ENCODE results near the gene MAMDC4. TPM values are rescaled to one million over a fixed set of nuclear protein-coding genes. Genes with fewer than 3 reads are reported as not detected.
A peak's percentile ranks its signal among the peaks of the same experiment; 100 is the strongest.
"Not testable (repeated sequence)": the region's sequence is repeated elsewhere in the genome, so short reads cannot be mapped to it uniquely, and the experiment has no call there.

Gene MAMDC4
- total and polyA plus RNA-seq, 2 donors from 2014 or later = 5.8 to 8.1 TPM

DNA sequence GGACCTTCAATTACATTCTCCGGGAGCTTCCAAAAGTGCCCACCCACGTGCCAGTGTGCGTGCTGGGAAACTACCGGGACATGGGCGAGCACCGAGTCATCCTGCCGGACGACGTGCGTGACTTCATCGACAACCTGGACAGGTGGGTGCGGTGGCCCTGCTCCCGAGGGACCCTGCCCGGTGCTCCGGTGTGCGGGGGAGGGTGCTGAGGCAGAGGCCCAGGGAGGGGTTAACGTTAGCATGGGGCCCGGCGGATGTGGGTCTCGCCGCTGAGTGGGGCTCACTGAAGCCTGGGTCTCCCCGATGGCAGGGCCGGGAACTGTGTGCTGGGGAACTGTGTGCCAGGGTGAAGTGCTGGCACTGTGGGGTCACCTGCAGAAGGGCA, 20.4 kb upstream of the MAMDC4 start:
- Histone ChIP-seq H3K4me3 (ENCODE audit: low read length in 3 of 3) (no peak overlapping the region), H3K9ac (ENCODE audit: low read length in 3 of 3) (no peak overlapping the region), H3K4me1 (ENCODE audit: control insufficient read depth in 2 of 3, insufficient read depth in 2 of 3, low read depth in 1 of 3, low read length in 3 of 3) (no peaks in the 10 kb centered on the region), H3K27me3 (ENCODE audit: control insufficient read depth, insufficient read depth, low read length) (no peaks in the 10 kb centered on the region), H3K36me3 (ENCODE audit: control insufficient read depth in 2 of 3, insufficient read depth in 3 of 3, low read length in 3 of 3) (peaks cover 0 to 10% (median 7%) of the 10 kb centered on the region in 3 donors), H3K9me3 (ENCODE audit: control insufficient read depth in 2 of 3, insufficient read depth in 1 of 3, low read length in 3 of 3) (no peaks in the 10 kb centered on the region), H3K27ac (ENCODE audit: low read depth in 2 of 2, low read length in 2 of 2) (no peak overlapping the region)
- intact Hi-C loops (cut with DNase I) = no loop called here
- FAIRE-seq (no peak), DNase-seq (peak in 1 of 5 donors; percentile 72)
- TF ChIP-seq, protein P1, sequence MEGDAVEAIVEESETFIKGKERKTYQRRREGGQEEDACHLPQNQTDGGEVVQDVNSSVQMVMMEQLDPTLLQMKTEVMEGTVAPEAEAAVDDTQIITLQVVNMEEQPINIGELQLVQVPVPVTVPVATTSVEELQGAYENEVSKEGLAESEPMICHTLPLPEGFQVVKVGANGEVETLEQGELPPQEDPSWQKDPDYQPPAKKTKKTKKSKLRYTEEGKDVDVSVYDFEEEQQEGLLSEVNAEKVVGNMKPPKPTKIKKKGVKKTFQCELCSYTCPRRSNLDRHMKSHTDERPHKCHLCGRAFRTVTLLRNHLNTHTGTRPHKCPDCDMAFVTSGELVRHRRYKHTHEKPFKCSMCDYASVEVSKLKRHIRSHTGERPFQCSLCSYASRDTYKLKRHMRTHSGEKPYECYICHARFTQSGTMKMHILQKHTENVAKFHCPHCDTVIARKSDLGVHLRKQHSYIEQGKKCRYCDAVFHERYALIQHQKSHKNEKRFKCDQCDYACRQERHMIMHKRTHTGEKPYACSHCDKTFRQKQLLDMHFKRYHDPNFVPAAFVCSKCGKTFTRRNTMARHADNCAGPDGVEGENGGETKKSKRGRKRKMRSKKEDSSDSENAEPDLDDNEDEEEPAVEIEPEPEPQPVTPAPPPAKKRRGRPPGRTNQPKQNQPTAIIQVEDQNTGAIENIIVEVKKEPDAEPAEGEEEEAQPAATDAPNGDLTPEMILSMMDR (IDR thresholded peaks at IDR 0.05; ENCODE audit: borderline replicate concordance, extremely low read depth, insufficient read depth) = no peak

DNA sequence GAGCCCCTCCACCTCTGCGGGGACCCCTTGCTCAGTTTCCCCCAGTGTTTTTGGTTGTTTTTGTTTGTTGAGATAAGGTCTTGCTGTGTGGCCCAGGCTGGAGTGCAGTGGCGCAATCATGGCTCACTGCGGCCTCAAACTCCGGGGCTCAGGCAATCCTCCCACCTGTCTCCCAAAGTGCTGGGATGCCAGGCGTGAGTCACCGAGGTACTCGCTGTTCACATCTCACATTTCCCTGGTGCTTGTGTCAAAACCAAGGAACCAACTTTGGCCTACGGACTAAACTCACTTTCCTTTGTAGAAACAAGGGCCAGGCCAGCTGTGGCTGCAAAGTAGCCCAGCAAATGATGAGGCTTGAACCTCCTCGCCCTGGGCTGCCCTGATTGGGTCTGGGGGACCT, 19.6 kb upstream of the MAMDC4 start:
- no peak overlapping the region for H3K27ac ChIP-seq (ENCODE audit: low read depth in 2 of 2, low read length in 2 of 2)
- DNase-seq = peak in 1 of 5 donors; percentile 49
- no peaks in the 10 kb centered on the region for H3K27me3 ChIP-seq (ENCODE audit: control insufficient read depth, insufficient read depth, low read length)
- intact Hi-C loops (cut with DNase I) = no loop called here
- no peak overlapping the region for H3K9ac ChIP-seq (ENCODE audit: low read length in 3 of 3)
- H3K36me3 ChIP-seq (ENCODE audit: control insufficient read depth in 2 of 3, insufficient read depth in 3 of 3, low read length in 3 of 3) = peaks cover 0 to 9% (median 7%) of the 10 kb centered on the region in 3 donors
- no peaks in the 10 kb centered on the region for H3K9me3 ChIP-seq (ENCODE audit: control insufficient read depth in 2 of 3, insufficient read depth in 1 of 3, low read length in 3 of 3)
- FAIRE-seq = no peak
- TF ChIP-seq, protein P1 (IDR thresholded peaks at IDR 0.05; ENCODE audit: borderline replicate concordance, extremely low read depth, insufficient read depth) = no peak
- no peak overlapping the region for H3K4me3 ChIP-seq (ENCODE audit: low read length in 3 of 3)
- H3K4me1 ChIP-seq (ENCODE audit: control insufficient read depth in 2 of 3, insufficient read depth in 2 of 3, low read depth in 1 of 3, low read length in 3 of 3) = no peaks in the 10 kb centered on the region

DNA sequence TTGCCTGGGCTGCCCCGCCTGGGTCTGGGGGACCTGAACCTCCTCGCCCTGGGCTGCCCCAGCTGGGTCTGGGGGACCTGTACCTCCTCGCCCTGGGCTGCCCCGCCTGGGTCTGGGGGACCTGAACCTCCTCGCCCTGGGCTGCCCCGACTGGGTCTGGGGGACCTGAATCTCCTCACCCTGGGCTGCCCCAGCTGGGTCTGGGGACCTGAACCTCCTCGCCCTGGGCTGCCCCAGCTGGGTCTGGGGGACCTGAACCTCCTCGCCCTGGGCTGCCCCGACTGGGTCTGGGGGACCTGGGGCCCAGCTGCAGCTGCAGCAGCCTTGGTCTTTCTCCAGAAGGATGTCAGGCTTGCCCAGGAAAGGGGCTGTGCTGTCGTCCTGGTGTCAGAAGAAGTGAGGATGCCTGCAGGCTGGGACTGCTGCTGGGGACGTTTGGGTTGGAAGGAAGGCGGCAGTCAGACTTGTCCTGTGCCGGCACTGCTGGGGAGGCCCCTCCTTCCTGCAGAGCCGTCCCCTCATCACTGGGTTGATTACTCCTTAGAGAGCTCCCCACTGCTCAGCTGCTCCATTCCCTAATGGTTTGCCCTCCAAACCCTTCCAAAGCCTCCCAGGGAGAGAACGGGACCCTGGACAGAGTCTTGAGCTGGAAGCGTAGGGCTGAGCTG, 18.6 kb upstream of the MAMDC4 start:
- H3K9me3 ChIP-seq (ENCODE audit: control insufficient read depth in 2 of 3, insufficient read depth in 1 of 3, low read length in 3 of 3); H3K27ac ChIP-seq (ENCODE audit: low read depth in 2 of 2, low read length in 2 of 2); H3K4me1 ChIP-seq (ENCODE audit: control insufficient read depth in 2 of 3, insufficient read depth in 2 of 3, low read depth in 1 of 3, low read length in 3 of 3); intact Hi-C loops (cut with DNase I); H3K27me3 ChIP-seq (ENCODE audit: control insufficient read depth, insufficient read depth, low read length); H3K36me3 ChIP-seq (ENCODE audit: control insufficient read depth in 2 of 3, insufficient read depth in 3 of 3, low read length in 3 of 3); FAIRE-seq; H3K9ac ChIP-seq (ENCODE audit: low read length in 3 of 3); H3K4me3 ChIP-seq (ENCODE audit: low read length in 3 of 3): not testable (repeated sequence)
- peak in 1 of 5 donors; percentile 51 for DNase-seq

DNA sequence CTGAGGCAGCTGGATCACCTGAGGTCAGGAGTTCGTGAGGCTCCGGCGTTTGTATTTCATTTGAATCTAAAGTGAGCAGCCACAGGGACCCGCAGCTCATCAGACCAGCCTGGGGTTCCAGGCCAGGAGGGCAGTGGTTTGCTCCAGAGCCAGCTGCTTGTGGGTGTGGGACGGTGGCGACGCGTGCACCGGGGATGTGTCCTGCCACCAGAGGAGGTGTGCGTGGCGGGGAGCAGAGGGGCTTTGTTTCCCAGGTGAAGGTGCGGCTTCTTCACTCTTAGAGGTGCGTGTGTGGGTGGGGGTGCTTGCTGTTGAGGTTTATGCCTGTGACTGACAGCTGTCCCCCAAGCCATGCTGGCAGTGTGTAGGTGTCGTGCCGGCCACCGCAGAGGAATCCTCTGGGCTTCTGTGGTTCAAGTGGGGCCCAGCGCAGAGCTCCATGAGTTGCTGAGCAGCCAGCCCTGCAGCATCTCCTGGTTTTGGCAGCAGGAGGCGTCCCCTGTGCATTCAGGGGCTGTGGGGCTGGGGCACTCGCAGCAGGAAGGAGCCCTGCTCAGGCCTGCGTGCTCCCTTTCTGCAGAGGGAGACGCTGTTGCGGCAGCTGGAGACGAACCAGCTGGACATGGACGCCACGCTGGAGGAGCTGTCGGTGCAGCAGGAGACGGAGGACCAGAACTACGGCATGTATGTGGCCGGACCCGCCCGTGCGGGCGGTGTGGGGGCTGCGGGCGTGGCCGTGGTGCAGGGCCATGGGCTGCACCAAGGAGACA, 16.8 kb upstream of the MAMDC4 start:
- Histone ChIP-seq H3K27ac (ENCODE audit: low read depth in 2 of 2, low read length in 2 of 2) (no peak overlapping the region), H3K27me3 (ENCODE audit: control insufficient read depth, insufficient read depth, low read length) (no peaks in the 10 kb centered on the region), H3K4me1 (ENCODE audit: control insufficient read depth in 2 of 3, insufficient read depth in 2 of 3, low read depth in 1 of 3, low read length in 3 of 3) (no peaks in the 10 kb centered on the region), H3K4me3 (ENCODE audit: low read length in 3 of 3) (no peak overlapping the region), H3K9ac (ENCODE audit: low read length in 3 of 3) (no peak overlapping the region), H3K36me3 (ENCODE audit: control insufficient read depth in 2 of 3, insufficient read depth in 3 of 3, low read length in 3 of 3) (no peaks in the 10 kb centered on the region), H3K9me3 (ENCODE audit: control insufficient read depth in 2 of 3, insufficient read depth in 1 of 3, low read length in 3 of 3) (no peaks in the 10 kb centered on the region)
- no peak for FAIRE-seq
- TF ChIP-seq, protein P1 (IDR thresholded peaks at IDR 0.05; ENCODE audit: borderline replicate concordance, extremely low read depth, insufficient read depth) = no peak
- intact Hi-C loops (cut with DNase I) = no loop called here
- peak in 1 of 5 donors; percentile 70 for DNase-seq

Measured in kidney (tissue), 14 donors.